Astrocyte (in vitro differentiated cells and primary cell): Measurements from ENCODE around the gene JAGN1. TPM values are rescaled to one million over a fixed set of nuclear protein-coding genes. Genes with fewer than 3 reads are reported as not detected.
A peak's percentile ranks its signal among the peaks of the same experiment; 100 is the strongest.

Experiments used
- DNase-seq: peaks from one replicate; pipeline ENCODE4 v3.0.0-alpha.2; 2010; ENCODE audit warnings: low read depth
- FAIRE-seq: peaks from 2 replicates; lab custom pipeline; 2011; peaks lifted over from hg19 to GRCh38; lab: Jason Lieb, UNC
- H2AFZ ChIP-seq: 2 replicates; pipeline ENCODE4 v1.6.0; 2012; ENCODE audit warnings: low read depth, low read length, inconsistent platforms
- H3K27ac ChIP-seq: 2 replicates; pipeline ENCODE4 v1.5.1; 2011; ENCODE audit warnings: low read depth, low read length, inconsistent platforms
- H3K27me3 ChIP-seq: 2 replicates; pipeline ENCODE4 v1.6.0; 2011; ENCODE audit warnings: low read length, inconsistent platforms; ENCODE audit not compliant: insufficient read depth
- H3K36me3 ChIP-seq: 2 replicates; pipeline ENCODE4 v1.5.1; 2011; ENCODE audit warnings: low read length, inconsistent platforms; ENCODE audit not compliant: insufficient read depth
- H3K4me1 ChIP-seq: 2 replicates; pipeline ENCODE4 v1.5.1; 2011; ENCODE audit warnings: low read length, inconsistent platforms; ENCODE audit not compliant: insufficient read depth
- H3K4me2 ChIP-seq: 2 replicates; pipeline ENCODE4 v1.6.0; 2012; ENCODE audit warnings: low read length, inconsistent platforms
- H3K4me3 ChIP-seq: 2 replicates; pipeline ENCODE4 v1.5.1; 2011; ENCODE audit warnings: low read depth, mild to moderate bottlenecking, low read length, inconsistent platforms; ENCODE audit not compliant: insufficient read depth
- H3K79me2 ChIP-seq: 2 replicates; pipeline ENCODE4 v1.6.0; 2012; ENCODE audit warnings: mild to moderate bottlenecking, low read length, inconsistent platforms; ENCODE audit not compliant: insufficient read depth
- H3K9ac ChIP-seq: 2 replicates; pipeline ENCODE4 v1.6.0; 2012; ENCODE audit warnings: mild to moderate bottlenecking, low read length, inconsistent platforms
- H3K9me3 ChIP-seq: 2 replicates; pipeline ENCODE4 v1.5.1; 2012; ENCODE audit warnings: low read depth, mild to moderate bottlenecking, low read length, inconsistent platforms; ENCODE audit not compliant: insufficient read depth
- H4K20me1 ChIP-seq: 2 replicates; pipeline ENCODE4 v1.6.0; 2012; ENCODE audit warnings: low read length, inconsistent platforms; ENCODE audit not compliant: insufficient read depth
- H3K27ac Mint-ChIP-seq: one replicate; pipeline ENCODE4 v1.8.0; 2021; ENCODE audit warnings: mild to moderate bottlenecking, mixed read lengths; ENCODE audit not compliant: unreplicated experiment
- H3K27me3 Mint-ChIP-seq: one replicate; pipeline ENCODE4 v1.8.0; 2021; ENCODE audit warnings: low read depth, mixed read lengths; ENCODE audit not compliant: unreplicated experiment
- H3K36me3 Mint-ChIP-seq: one replicate; pipeline ENCODE4 v1.8.0; 2021; ENCODE audit warnings: low read depth, mixed read lengths; ENCODE audit not compliant: unreplicated experiment
- H3K4me1 Mint-ChIP-seq: one replicate; pipeline ENCODE4 v1.8.0; 2021; ENCODE audit warnings: low read depth, mixed read lengths; ENCODE audit not compliant: unreplicated experiment
- H3K4me3 Mint-ChIP-seq: one replicate; pipeline ENCODE4 v1.8.0; 2021; ENCODE audit warnings: mild to moderate bottlenecking, moderate library complexity, mixed read lengths; ENCODE audit not compliant: unreplicated experiment
- H3K9me3 Mint-ChIP-seq: one replicate; pipeline ENCODE4 v1.8.0; 2021; ENCODE audit warnings: mild to moderate bottlenecking, mixed read lengths; ENCODE audit not compliant: unreplicated experiment
- EZH2 ChIP-seq: IDR thresholded peaks from 2 replicates; pipeline ENCODE4 v1.6.1; 2012; ENCODE audit warnings: mild to moderate bottlenecking, low read length, inconsistent platforms; ENCODE audit not compliant: insufficient read depth
- total RNA-seq: library from RNA; stranded (reverse); gene quantifications from 2 replicates; pipeline ENCODE4 v1.2.1, GENCODE V29; 2021
- TF ChIP-seq, protein P1 (sequence below): IDR thresholded peaks from 2 replicates; pipeline ENCODE4 v1.5.1; 2011; ENCODE audit warnings: low read depth, mild to moderate bottlenecking, inconsistent platforms, low read length, moderate library complexity; ENCODE audit not compliant: insufficient read depth

JAGN1 gene
- total RNA-seq, 1 donor from 2014 or later = 31.7 TPM

DNA sequence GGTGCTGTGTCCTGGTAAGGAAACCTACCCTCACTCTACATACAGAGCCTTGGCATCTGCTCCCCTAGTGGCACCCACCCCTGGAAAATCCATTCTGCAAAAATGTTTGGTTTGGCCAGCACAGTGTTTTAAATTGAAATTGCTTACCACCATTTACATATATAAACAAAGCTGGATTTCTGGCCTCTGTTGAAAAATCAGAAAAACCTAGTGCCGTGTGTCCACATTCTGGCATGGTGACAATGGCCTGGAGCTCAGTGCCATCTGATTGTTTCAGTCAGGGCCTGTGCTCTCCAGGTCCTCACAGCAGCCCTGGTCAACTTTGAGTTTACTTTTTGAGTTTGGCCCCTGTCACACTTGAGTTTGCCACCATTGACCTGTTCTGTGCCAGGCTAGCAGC is 23.6 kb downstream of the JAGN1 start:
- Histone ChIP-seq H4K20me1 (no peaks in the 10 kb centered on the region), H3K9me3 (no peaks in the 10 kb centered on the region), H3K79me2 (no peaks in the 10 kb centered on the region), H3K36me3 (no peaks in the 10 kb centered on the region), H3K4me2 (no peak overlapping the region), H3K27me3 (no peaks in the 10 kb centered on the region), H3K9ac (no peak overlapping the region), H3K4me3 (no peak overlapping the region), H3K4me1 (peaks cover 29% of the 10 kb centered on the region), H3K27ac (no peak overlapping the region), H2AFZ (no peak overlapping the region)
- Mint-ChIP-seq H3K36me3 (peaks cover 10% of the 10 kb centered on the region), H3K27ac (no peak overlapping the region), H3K27me3 (no peaks in the 10 kb centered on the region), H3K4me3 (no peak overlapping the region), H3K4me1 (peaks cover 10% of the 10 kb centered on the region), H3K9me3 (peaks cover 9% of the 10 kb centered on the region)
- no peak for DNase-seq
- no peak for TF ChIP-seq EZH2
- TF ChIP-seq, protein P1, sequence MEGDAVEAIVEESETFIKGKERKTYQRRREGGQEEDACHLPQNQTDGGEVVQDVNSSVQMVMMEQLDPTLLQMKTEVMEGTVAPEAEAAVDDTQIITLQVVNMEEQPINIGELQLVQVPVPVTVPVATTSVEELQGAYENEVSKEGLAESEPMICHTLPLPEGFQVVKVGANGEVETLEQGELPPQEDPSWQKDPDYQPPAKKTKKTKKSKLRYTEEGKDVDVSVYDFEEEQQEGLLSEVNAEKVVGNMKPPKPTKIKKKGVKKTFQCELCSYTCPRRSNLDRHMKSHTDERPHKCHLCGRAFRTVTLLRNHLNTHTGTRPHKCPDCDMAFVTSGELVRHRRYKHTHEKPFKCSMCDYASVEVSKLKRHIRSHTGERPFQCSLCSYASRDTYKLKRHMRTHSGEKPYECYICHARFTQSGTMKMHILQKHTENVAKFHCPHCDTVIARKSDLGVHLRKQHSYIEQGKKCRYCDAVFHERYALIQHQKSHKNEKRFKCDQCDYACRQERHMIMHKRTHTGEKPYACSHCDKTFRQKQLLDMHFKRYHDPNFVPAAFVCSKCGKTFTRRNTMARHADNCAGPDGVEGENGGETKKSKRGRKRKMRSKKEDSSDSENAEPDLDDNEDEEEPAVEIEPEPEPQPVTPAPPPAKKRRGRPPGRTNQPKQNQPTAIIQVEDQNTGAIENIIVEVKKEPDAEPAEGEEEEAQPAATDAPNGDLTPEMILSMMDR = no peak
- FAIRE-seq = no peak

DNA sequence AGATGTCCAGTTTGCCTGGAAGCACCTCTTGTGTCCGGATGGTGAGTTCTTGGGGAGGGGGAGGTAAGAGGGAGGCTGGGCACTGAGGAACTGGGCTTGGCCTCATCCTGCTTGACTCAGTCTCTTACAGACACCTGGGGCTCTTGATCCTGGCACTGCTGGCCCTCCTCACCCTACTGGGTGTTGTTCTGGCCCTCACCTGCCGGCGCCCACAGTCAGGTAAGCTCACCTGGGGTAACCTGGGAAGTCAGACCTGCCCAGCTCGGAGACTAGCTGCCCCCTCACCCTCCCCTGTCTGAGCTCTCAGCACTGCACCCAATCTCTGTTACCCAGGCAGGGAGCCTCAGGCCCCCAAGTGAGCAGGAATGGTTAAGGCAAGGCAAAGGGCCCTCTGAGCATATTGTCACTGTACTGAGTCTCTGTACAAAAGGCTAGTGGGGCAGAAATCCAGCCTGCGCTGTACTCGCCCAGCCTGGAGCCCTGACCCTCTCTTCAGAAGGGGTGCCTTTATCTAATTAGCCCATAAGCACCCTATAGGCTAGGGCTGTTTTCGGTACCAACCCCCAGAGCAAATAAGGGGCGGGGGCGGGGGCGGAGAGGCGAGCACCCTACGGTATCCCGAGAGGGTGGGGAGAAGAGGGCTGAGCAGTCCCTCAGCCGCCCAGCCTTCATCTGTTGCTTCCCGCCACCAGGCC is 24.3 kb downstream of the JAGN1 start:
- H4K20me1 ChIP-seq = no peaks in the 10 kb centered on the region
- H3K27ac Mint-ChIP-seq = no peak overlapping the region
- TF ChIP-seq EZH2 = no peak
- TF ChIP-seq, protein P1 = no peak
- no peaks in the 10 kb centered on the region for H3K9me3 ChIP-seq
- FAIRE-seq = no peak
- peaks cover 29% of the 10 kb centered on the region for H3K4me1 ChIP-seq
- H3K36me3 ChIP-seq = no peaks in the 10 kb centered on the region
- no peaks in the 10 kb centered on the region for H3K27me3 Mint-ChIP-seq
- no peaks in the 10 kb centered on the region for H3K79me2 ChIP-seq
- H3K27ac ChIP-seq = no peak overlapping the region
- H3K36me3 Mint-ChIP-seq = peaks cover 10% of the 10 kb centered on the region
- no peak for DNase-seq
- H3K9me3 Mint-ChIP-seq = peaks cover 9% of the 10 kb centered on the region
- no peak overlapping the region for H3K4me3 Mint-ChIP-seq
- H3K9ac ChIP-seq = no peak overlapping the region
- H3K4me3 ChIP-seq = peak overlapping the region; percentile 57
- peaks cover 7% of the 10 kb centered on the region for H3K4me1 Mint-ChIP-seq
- peak overlapping the region; percentile 92 for H3K4me2 ChIP-seq
- no peaks in the 10 kb centered on the region for H3K27me3 ChIP-seq
- H2AFZ ChIP-seq = peak overlapping the region; percentile 92
